ENCODE data around the gene RPL22L1.
"Not testable (repeated sequence)": the region's sequence is repeated elsewhere in the genome, so short reads cannot be mapped to it uniquely, and the experiment has no call there.

Gene RPL22L1

GRCh38 chr3:170869645-170870593, at the start of gene RPL22L1:
RPL22L1 (minus strand) TSS chr3:170870195; CDS start chr3:170870167, 28 bp downstream.
- DNase-seq (ENCODE audit: low read depth): peak; percentile 96

GRCh38 chr3:170918715-170919114, 48.7 kb upstream of the RPL22L1 start:
- no peak for DNase-seq (ENCODE audit: low read depth)

- no peak for DNase-seq (ENCODE audit: low read depth)
Measured at GRCh38 chr3:170914690-170915089, 44.7 kb upstream of the RPL22L1 start.

- no peak for DNase-seq (ENCODE audit: low read depth)
Measured at GRCh38 chr3:170914212-170914611, 44.2 kb upstream of the RPL22L1 start.

- no peak for DNase-seq (ENCODE audit: low read depth)
Measured at GRCh38 chr3:170911051-170911450, 41.1 kb upstream of the RPL22L1 start.

- no peak for DNase-seq (ENCODE audit: low read depth)
Measured at GRCh38 chr3:170910542-170910941, 40.5 kb upstream of the RPL22L1 start.

- peak; percentile 85 for DNase-seq (ENCODE audit: low read depth)
Measured at GRCh38 chr3:170909129-170909903, 39.3 kb upstream of the RPL22L1 start.

- DNase-seq (ENCODE audit: low read depth): peak; percentile 93
Measured at GRCh38 chr3:170908235-170909116, 38.5 kb upstream of the RPL22L1 start, which contains the start of gene EIF5A2. EIF5A2 (minus strand) TSS chr3:170908637; CDS start chr3:170907806, 831 bp downstream.

- DNase-seq (ENCODE audit: low read depth): peak; percentile 8
Measured at GRCh38 chr3:170907637-170908234, 37.7 kb upstream of the RPL22L1 start.

- no peak for DNase-seq (ENCODE audit: low read depth)
Measured at GRCh38 chr3:170905862-170906261, 35.9 kb upstream of the RPL22L1 start.

GRCh38 chr3:170903123-170903522, 33.1 kb upstream of the RPL22L1 start:
- no peak for DNase-seq (ENCODE audit: low read depth)

GRCh38 chr3:170899455-170899854, 29.5 kb upstream of the RPL22L1 start:
- no peak for DNase-seq (ENCODE audit: low read depth)

- no peak for DNase-seq (ENCODE audit: low read depth)
Measured at GRCh38 chr3:170897978-170898377, 28.0 kb upstream of the RPL22L1 start.

- DNase-seq (ENCODE audit: low read depth): not testable (repeated sequence)
Measured at GRCh38 chr3:170897199-170897598, 27.2 kb upstream of the RPL22L1 start.

GRCh38 chr3:170896781-170897180, 26.8 kb upstream of the RPL22L1 start:
- no peak for DNase-seq (ENCODE audit: low read depth)

GRCh38 chr3:170896333-170896732, 26.3 kb upstream of the RPL22L1 start:
- not testable (repeated sequence) for DNase-seq (ENCODE audit: low read depth)

GRCh38 chr3:170893895-170894294, 23.9 kb upstream of the RPL22L1 start:
- DNase-seq (ENCODE audit: low read depth): no peak

GRCh38 chr3:170889630-170890029, 19.6 kb upstream of the RPL22L1 start:
- DNase-seq (ENCODE audit: low read depth): no peak

GRCh38 chr3:170889132-170889531, 19.1 kb upstream of the RPL22L1 start:
- DNase-seq (ENCODE audit: low read depth): peak; percentile 28

- not testable (repeated sequence) for DNase-seq (ENCODE audit: low read depth)
Measured at GRCh38 chr3:170884109-170884930, 14.3 kb upstream of the RPL22L1 start.
